Measurements from ENCODE around the gene MPRIP.
A peak's percentile ranks its signal among the peaks of the same experiment; 100 is the strongest.

DNA sequence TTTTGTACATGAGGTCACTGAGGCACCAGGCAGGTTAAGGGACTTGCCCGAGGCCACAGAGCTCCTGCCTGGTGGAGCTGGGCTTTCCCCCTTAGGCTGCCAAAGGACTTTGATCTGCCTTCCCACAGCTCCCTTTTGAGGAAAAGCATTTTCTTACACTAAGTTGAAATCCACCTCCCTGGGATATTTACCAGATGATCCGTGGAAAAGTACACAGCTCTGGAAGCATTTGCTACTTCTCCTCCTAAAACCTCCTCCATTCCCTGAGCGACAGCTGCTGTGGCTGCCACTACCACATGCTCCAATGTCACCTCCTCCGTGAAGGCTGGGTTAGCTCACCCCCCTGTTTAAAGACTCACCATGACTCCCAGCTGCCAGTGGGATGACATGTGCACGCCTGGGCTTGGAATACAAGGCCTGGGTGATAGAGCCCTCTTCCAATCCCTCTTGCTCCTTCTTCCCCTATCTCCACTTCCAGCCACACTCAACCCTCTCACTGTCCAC is 1.2 kb upstream of the MPRIP start:
- TF ChIP-seq, protein P1, sequence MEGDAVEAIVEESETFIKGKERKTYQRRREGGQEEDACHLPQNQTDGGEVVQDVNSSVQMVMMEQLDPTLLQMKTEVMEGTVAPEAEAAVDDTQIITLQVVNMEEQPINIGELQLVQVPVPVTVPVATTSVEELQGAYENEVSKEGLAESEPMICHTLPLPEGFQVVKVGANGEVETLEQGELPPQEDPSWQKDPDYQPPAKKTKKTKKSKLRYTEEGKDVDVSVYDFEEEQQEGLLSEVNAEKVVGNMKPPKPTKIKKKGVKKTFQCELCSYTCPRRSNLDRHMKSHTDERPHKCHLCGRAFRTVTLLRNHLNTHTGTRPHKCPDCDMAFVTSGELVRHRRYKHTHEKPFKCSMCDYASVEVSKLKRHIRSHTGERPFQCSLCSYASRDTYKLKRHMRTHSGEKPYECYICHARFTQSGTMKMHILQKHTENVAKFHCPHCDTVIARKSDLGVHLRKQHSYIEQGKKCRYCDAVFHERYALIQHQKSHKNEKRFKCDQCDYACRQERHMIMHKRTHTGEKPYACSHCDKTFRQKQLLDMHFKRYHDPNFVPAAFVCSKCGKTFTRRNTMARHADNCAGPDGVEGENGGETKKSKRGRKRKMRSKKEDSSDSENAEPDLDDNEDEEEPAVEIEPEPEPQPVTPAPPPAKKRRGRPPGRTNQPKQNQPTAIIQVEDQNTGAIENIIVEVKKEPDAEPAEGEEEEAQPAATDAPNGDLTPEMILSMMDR (IDR thresholded peaks at IDR 0.05 in 8 of 11, conservative IDR thresholded peaks at IDR 0.05 in 3 of 11): no peak
- TF ChIP-seq POLR2AphosphoS5 (IDR thresholded peaks at IDR 0.05): peak in 1 of 3 donors; percentile 43
- no peak for TF ChIP-seq POLR2A (IDR thresholded peaks at IDR 0.05)
